Bronchial epithelial cell (primary cell): ENCODE data around the gene AZIN2. TPM values are rescaled to one million over a fixed set of nuclear protein-coding genes. Genes with fewer than 3 reads are reported as not detected.
A peak's percentile ranks its signal among the peaks of the same experiment; 100 is the strongest.

Experiments used
- DNase-seq: peaks from one replicate; pipeline ENCODE4 v3.0.0-alpha.2; 2010; ENCODE audit warnings: low read depth
- FAIRE-seq: peaks from 2 replicates; lab custom pipeline; 2011; peaks lifted over from hg19 to GRCh38; lab: Jason Lieb, UNC
- H3K27me3 ChIP-seq: 2 replicates; pipeline ENCODE4 v1.5.1; 2011; ENCODE audit warnings: low read length; ENCODE audit not compliant: control insufficient read depth, insufficient read depth
- H3K36me3 ChIP-seq: 2 replicates; pipeline ENCODE4 v1.5.1; 2011; ENCODE audit warnings: low read length; ENCODE audit not compliant: control insufficient read depth, insufficient read depth
- H3K4me3 ChIP-seq: 2 replicates; pipeline ENCODE4 v1.5.1; 2011; ENCODE audit warnings: mild to moderate bottlenecking, low read depth, low read length, control low read depth
- CTCF ChIP-seq: IDR thresholded peaks from 2 replicates; pipeline ENCODE4 v1.5.1; 2011; ENCODE audit warnings: mild to moderate bottlenecking, moderate library complexity, low read length, control low read depth, inconsistent platforms; ENCODE audit not compliant: insufficient read depth, severe bottlenecking
- total RNA-seq: library from RNA; depleted of rRNA; stranded (reverse); fragments of >200 nt; gene quantifications from 2 replicates; pipeline ENCODE4 v1.2.1, GENCODE V29; 2014

The AZIN2 gene
- total RNA-seq, 1 donor from 2014 or later, result 1.3 TPM

- no peak for DNase-seq
- Histone ChIP-seq H3K36me3 (no peaks in the 10 kb centered on the region), H3K4me3 (no peak overlapping the region), H3K27me3 (no peaks in the 10 kb centered on the region)
- TF ChIP-seq CTCF, result no peak
- peak; percentile 66 for FAIRE-seq
Observed at GRCh38 chr1:33117440-33118085, 36.6 kb downstream of the AZIN2 start.

- Histone ChIP-seq H3K4me3 (no peak overlapping the region), H3K27me3 (no peaks in the 10 kb centered on the region), H3K36me3 (no peaks in the 10 kb centered on the region)
- no peak for DNase-seq
- peak; percentile 75 for FAIRE-seq
- no peak for TF ChIP-seq CTCF
Observed at GRCh38 chr1:33118274-33118673, 37.3 kb downstream of the AZIN2 start.

- DNase-seq (no peak), FAIRE-seq (no peak)
- H3K36me3 ChIP-seq, result no peaks in the 10 kb centered on the region
- H3K4me3 ChIP-seq, result no peak overlapping the region
- no peak for TF ChIP-seq CTCF
- no peaks in the 10 kb centered on the region for H3K27me3 ChIP-seq
Observed at GRCh38 chr1:33119050-33119449, 38.1 kb downstream of the AZIN2 start.

- Histone ChIP-seq H3K4me3 (no peak overlapping the region), H3K36me3 (no peaks in the 10 kb centered on the region), H3K27me3 (no peaks in the 10 kb centered on the region)
- no peak for DNase-seq
- TF ChIP-seq CTCF, result peak; percentile 21
- no peak for FAIRE-seq
Observed at GRCh38 chr1:33119532-33120217, 38.7 kb downstream of the AZIN2 start.

GRCh38 chr1:33120436-33121231 lies 39.7 kb downstream of the AZIN2 start:
- DNase-seq (peak; percentile 82), FAIRE-seq (no peak)
- Histone ChIP-seq H3K4me3 (no peak overlapping the region), H3K36me3 (no peaks in the 10 kb centered on the region), H3K27me3 (no peaks in the 10 kb centered on the region)
- no peak for TF ChIP-seq CTCF
